ENCODE results near the gene TMEM221.
"Not testable (repeated sequence)": the region's sequence is repeated elsewhere in the genome, so short reads cannot be mapped to it uniquely, and the experiment has no call there.

TMEM221 gene

GRCh38 chr19:17448131-17448967 is at the start of gene TMEM221:
Gene TMEM221, minus strand, starts transcription at chr19:17448668. Its CDS starts 206 bp downstream, at chr19:17448462.
- no peak for DNase-seq

DNA sequence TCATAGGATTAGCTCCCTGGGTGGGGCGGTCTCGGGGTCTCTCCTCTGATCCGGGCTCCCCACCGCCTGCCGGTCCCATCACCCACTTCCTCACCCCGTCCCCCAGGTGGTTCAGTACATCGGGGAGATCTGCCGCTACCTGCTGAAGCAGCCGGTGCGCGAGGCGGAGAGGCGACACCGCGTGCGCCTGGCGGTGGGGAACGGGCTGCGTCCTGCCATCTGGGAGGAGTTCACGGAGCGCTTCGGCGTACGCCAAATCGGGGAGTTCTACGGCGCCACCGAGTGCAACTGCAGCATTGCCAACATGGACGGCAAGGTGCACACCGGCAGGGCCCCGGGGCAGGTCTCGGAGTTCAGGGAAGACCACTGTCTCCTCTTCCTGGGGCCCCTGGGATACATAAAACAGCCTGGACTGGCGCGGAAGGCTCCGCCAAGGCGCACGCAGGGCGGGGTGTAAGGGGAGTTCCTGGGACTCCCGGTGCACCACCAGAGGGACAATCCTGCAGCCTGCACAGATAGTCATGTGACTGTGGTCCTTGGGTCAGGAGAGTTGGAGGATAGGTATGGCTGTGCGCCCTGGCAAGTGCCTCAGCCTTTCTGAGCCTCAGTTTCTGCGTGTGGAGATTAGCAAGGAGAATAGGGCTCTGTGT is 48.8 kb upstream of the TMEM221 start:
- DNase-seq, result no peak

- no peak for DNase-seq
Observed at GRCh38 chr19:17496337-17496997, 48.0 kb upstream of the TMEM221 start.

DNA sequence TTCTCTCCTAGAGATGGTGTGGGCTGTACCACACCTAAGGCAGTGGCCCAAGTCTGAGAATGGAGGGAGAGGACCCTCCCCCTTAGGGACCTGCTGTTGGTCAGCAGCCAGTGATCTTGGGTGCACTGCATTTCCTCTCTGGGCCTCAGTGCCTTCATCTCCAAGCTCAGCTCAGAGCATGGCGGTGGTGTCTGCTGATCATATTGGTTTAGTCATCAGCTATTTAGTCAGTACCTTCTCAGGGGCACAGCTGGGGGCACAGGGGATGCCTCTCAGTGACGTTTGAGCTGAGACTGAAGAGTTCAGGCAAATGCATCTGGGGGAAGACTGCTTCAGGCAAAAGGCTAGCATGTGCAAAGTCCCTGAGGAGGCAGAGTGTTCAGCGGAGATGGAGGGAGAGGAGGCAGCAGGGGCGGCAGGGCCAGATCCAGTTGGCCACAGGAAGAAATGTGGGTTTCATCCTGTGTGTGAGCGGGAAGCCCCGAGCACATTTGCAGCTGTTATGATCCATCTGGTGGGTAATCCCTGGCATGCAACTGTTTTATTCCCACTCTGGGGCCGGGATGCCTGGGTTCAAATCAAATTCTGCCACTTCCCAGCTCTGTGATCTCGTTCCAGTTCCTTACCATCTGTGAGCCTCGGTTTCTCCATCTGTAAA is 47.3 kb upstream of the TMEM221 start:
- DNase-seq, result no peak

DNA sequence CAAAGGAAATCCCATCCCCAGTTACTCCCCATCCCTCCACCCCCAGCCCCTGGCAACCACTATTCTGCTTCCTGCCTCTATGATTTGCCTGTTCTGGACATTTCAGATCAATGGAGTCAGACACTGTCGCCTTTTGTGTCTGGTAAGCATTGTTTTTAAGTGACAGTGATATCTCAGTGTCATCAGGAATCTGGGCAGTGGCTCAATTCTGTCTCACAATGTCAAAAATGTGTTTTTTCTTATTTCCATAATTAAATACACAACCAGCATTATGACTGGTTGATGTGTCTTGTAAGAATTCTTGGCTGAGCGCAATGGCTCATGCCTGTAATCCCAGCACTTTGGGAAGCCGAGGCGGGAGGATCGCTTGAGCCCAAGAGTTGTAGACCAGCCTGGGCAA is 42.8 kb upstream of the TMEM221 start:
- DNase-seq, result no peak

GRCh38 chr19:17490411-17490810 is 41.9 kb upstream of the TMEM221 start:
- no peak for DNase-seq

GRCh38 chr19:17489392-17490030 is 41.0 kb upstream of the TMEM221 start:
- no peak for DNase-seq

DNA sequence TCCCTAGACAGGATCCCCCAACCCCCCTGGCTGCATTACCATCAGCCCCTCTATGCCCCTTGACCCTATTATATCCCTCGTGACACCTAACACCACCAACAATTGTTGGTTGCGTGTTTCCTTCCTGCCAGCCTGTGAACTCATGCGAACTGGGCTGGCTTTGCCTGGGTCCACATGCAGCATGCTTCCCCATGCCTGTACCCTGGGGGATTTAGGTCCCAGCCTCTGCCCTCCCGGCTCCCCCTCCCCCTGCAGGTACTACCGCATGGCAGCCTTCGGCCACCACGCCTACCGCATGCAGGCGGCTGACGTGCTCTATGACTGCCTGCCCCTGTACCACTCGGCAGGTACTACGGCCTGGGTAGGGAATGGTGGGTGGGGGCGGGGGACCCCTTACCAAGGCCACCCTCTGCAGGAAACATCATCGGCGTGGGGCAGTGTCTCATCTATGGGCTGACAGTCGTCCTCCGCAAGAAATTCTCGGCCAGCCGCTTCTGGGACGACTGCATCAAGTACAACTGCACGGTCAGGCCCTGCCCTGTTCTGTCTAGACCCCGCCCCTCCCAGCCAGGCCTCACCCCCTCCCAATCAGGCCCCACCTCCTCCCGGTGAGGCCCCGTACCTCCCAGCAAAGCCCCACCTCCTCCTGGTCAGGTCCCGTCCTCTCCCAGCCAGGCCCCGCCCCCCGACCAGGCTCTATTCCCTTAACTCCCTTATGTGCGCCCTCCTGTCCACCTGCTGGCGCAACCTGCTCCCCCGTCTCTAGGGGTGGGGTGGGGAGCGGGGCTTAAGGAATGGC is 40.3 kb upstream of the TMEM221 start:
- DNase-seq, result no peak

GRCh38 chr19:17487284-17488121 is 39.0 kb upstream of the TMEM221 start:
- DNase-seq, result no peak

GRCh38 chr19:17486545-17487240 is 38.2 kb upstream of the TMEM221 start:
- no peak for DNase-seq

DNA sequence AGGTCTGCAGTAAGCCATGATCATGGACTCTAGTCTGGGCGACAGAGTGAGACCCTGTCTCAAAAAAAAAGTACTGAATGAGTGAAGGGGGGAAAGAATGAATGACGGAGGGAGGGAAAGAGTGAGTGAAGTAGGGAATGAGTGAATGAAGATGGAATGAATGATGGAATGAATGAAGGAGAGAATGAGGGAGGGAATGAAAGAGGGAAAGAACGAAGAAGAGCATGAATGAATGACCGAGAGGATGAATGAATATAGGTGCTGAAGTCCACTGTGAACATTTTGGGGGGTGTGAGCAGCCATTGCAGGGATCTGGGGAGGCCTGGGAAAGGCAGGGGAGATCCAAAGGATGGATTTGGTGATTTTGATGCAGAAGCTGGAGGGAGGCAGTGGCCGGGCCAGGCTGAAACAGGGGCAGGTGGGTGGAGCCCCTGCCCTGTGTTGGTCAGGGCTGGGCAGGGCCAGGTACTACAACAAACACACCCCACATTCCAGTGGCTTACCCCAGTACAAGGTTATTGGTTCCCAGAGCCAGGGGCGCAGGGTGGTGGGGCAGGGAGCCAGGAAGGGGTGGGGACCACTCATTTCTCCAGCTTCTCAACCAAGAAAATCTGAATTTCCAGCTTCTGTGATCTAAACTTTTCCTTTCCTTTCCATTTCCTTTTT is 36.2 kb upstream of the TMEM221 start:
- no peak for DNase-seq

DNA sequence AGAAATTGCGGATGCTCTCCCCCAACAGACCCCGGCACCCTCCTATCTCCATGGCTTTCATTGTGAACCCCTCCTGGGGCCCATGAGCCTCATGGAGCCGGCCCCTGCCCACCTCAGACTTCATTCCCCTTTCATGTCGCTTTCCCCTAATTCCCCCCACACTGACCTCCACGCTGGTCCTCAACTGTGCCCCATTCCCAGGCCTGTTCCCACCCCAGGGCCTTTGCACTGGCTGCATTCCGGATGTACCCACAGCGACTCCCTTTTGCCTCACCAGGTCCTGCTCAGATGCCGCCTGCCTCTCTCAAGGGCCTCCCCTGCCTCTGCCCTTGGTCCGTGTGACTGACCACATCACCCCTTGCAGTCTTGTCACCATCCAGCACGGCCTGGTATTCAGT is 35.1 kb upstream of the TMEM221 start:
- no peak for DNase-seq

DNA sequence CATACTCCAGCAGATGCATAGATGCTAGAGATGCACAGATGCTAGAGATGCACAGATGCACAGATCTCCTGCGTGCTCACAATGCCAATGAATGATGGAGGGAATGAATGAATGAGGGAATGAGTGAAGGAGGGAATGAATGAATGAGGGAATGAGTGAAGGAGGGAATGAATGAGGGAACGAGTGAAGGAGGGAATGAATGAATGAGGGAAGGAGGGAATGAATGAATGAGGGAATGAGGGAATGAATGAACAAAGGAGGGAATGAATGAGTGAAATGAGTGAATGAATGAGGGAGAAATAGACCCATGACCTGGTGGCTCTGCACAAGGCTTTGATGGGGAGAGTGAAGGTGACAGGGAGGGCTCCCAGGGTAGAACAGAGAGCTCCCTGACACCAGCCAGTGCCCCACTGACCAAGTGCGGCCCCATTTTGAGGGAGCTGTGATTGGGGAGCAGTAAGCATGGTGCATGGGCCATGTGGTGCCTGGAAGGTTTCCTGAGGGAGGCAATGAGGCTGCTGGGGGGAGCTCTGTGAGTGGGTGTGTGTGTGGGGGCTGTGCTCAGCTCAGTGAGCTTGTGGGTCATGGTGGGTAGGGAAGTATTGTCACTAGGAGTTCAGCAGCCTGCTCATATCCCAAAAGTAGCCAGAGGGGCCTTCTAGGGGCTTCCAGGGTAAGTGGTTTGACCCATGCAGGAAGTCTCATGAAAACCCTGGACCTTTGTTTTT is 34.6 kb upstream of the TMEM221 start:
- no peak for DNase-seq

DNA sequence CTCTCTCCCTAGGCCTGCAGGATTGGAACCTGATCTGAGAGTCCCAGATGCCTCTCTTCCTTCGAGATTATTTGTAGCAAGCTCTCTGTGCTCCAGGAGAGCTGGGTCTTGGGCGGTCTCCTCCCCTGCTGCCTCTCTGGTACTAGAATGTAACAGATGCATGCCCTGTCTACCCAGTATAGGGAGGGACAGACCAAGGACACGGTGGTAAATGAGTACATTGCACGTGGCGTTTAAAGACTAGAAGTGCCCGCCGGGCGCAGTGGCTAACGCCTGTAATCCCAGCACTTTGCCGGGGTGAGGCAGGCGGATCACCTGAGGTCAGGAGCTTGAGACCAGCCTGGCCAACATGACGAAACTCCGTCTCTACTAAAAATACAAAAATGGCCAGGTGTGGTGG is 33.5 kb upstream of the TMEM221 start:
- no peak for DNase-seq

GRCh38 chr19:17479325-17479791 is 30.9 kb upstream of the TMEM221 start:
- no peak for DNase-seq

DNA sequence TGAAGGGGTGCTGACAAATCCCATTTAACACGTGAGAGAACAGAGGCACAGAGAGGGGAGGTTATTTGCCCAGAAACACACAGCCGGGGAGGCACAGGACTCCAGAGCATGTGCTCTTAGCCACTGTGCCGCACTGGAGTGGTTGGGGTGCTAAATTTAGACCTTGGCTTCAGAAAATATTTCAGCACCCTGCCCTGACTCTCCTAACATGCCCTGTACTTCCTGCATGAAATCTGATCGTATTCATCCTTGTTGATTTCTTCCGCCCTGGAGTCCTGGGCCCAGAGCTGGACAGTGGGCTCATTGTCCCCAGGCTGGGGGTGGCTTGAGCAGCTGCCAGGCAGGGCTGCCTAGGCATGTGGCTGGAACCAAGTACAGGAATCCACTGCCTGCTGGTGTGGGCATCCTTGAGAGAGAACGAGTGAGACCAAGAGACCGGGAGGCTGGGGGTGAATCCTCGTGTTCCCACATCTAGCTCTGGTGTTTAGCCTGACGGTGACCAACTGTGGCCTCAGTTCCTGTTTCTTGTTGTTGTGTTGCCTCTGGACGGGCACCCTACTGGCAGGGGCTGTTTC is 27.2 kb upstream of the TMEM221 start:
- DNase-seq, result no peak

DNA sequence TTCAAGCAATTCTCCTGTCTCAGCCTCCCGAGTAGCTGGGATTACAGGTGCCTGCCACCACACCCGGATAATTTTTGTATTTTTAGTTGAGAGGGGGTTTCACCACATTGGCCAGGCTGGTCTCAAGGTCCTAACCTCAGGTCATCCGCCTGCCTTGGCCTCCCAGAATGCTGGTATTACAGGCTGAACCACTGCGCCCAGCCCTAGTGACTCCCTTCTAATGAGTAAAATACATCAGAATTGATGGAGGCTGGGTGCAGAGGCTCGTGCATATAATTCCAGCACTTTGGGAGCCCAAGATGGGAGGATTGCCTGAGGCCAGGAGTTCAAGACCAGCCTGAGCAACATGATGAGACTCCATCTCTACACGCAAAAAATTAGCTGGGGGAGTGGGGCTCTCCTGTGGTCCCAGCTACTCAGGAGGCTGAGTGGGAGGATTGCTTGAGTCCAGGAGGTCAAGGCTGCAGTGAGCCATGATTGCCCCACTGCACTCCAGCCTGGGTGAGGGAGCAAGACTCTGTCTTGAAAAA is 26.6 kb upstream of the TMEM221 start:
- not testable (repeated sequence) for DNase-seq

DNA sequence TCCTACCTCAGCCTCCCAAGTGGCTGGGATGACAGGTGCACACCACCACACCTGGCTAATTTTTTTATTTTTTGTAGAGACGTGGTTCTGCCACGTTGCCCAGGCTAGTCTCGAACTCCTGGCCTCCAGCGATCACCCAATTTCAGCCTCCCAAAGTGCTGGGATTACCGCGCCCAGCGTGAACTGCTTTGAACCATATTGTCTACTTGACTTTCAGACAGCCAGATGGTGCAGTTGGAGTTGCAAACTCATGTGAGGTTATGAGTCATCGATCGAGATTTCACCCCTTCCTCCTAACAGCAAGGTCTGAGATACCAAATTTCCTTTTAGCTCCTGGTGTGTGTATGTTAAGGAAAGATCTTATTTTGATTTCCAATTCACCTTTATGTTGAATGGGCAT is 24.6 kb upstream of the TMEM221 start:
- no peak for DNase-seq

Measured in NCI-H2081 treated with DMSO at 0.1 percent for 48 hours (cell line).